SKM-1 (cell line): Measurements from ENCODE around the gene THSD7A.

Source experiments
- DNase-seq: peaks from one replicate; lab custom pipeline; 2025; ENCODE audit not compliant: unreplicated experiment; lab: John Stamatoyannopoulos, UW

The THSD7A gene

DNA sequence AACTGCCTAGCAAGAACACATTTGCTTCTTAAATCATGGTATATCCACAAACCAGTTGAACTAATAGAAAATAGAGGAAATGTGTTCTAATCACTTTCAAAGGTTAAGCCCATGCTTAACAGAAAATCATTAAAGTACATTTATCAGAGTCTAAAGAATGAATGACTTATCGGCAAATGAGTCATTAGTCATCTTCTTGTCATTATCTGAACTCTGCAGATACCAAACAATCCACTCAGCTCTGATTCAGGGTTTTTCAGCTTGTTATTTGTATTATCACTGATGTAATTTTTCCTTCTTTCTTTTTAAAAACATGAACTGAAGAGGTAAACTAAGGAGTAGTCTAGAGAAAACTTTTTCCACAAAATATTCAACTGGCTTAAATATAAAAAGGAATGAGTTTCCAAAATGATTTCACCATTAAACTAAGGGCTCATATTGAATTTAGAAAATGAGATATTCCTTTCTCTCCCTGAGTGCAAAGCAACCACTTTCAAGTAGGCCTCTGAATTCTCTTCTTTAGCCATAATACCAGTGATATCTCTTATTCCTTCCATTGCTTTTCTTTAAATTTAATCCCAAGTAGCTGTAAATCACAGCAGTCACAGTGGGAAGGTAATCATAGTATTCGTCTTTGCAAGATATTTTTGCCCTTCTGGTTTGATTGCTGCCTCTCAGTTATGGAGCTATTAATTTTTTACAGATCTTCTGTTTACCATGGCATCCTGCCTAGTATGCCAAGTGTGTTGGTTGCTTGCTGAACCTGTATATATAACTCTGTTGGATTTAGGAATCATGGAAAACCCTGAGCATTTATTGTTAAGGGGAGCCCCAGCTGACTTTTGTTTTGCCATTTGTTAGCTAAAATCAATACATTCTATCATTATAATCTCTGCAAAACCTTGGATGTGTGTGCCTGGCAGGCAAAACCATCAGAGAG lies 125.1 kb downstream of the THSD7A start:
- no peak for DNase-seq

DNA sequence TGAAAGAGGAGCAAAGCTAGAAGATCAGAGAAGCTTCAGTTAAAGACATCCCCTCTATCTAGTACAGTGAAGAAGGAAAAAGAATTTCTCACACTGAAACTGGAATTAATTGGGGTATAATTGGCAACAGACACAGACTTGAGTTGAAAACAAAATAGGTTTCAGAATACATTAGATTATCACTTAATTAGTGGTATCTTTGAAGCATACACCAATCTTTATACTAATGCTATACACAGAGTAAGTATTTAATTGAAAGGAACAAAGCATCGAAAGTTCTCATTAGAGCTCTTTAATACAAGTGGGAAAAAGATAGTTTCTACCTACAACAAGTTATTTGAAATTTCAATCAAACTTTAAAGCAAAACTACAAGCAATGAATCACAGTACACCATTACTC lies 128.2 kb downstream of the THSD7A start:
- DNase-seq: no peak

DNA sequence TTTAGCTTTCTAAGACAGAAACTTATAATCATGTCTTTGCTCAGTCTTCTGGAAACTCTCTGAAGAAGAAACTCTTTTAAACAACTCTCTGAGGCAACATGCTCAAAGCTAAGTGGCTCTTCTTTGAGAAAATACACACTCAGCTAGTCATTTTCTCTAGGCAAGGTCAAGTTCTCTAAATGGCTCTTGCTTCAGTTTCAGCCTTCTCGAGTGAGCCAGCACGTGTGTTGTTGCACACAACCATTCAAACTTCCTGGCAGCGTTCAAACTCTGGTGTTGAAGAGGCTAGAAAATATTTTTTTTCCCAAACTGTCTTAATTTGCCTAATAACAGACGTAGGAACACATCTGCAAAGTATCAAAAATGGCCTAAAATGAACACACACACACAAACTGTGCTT lies 129.1 kb downstream of the THSD7A start:
- DNase-seq: no peak

GRCh38 chr7:11701829-11702560 lies 130.0 kb downstream of the THSD7A start:
- DNase-seq: no peak

- DNase-seq: no peak
These were observed 132.3 kb downstream of the THSD7A start for GRCh38 chr7:11699666-11700065.

GRCh38 chr7:11698384-11698871 lies 133.6 kb downstream of the THSD7A start:
- no peak for DNase-seq

DNA sequence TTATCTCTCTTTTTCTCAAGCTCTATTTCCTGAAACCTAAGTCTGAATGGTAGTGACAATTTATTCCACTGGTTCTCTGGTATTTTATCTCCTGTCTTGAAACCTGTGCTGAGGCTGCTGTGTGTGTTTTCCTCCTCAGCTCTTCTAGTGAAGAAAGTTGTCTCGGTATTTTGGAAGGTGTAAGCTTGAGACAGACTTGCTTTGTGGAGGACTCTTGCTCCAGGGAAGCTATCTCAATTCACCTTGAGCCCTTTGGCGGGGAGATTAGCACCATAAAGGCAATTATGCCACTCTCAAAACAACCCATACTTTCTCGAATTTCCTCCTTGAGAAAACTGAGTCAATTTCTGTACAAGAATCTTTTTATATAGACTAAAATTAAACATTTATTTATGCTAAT lies 141.6 kb downstream of the THSD7A start:
- no peak for DNase-seq

- DNase-seq: no peak
These were observed 142.9 kb downstream of the THSD7A start for GRCh38 chr7:11689096-11689495.

DNA sequence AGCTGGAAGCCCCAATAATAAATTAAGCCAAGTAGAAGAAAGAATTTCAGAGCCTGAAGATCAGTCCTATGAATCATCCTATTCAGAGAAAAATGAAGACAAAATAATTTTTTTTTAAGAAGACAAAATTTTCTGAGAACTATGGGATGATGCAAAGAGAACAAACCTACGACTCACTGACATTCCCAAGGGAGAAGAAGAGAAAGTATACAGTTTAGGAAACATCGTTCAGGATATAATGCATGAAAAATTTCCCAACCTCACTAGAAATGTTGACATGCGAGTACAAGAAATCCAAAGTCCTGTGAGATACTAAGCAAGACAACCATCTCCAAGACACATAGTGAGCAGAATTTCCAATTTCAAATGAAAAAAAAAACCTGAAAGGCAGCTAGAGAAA lies 150.5 kb downstream of the THSD7A start:
- no peak for DNase-seq

DNA sequence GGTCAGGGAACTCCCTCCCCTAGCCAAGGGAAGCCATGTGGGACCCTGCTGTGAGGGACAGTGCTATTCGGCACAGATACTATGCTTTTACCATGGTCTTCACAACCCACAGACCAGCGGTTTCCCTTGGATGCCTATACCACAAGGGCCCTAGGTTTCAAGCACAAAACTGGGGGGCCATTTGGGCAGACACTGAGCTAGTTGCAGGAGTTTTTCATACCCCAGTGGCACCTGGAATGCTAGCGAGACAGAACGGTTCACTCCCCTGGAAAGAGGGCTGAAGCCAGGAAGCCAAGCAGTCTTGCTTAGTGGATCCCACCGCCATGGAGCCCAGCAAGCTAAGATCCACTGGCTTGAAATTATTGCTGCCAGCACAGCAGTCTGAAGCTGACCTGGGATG lies 156.8 kb downstream of the THSD7A start:
- DNase-seq: no peak

DNA sequence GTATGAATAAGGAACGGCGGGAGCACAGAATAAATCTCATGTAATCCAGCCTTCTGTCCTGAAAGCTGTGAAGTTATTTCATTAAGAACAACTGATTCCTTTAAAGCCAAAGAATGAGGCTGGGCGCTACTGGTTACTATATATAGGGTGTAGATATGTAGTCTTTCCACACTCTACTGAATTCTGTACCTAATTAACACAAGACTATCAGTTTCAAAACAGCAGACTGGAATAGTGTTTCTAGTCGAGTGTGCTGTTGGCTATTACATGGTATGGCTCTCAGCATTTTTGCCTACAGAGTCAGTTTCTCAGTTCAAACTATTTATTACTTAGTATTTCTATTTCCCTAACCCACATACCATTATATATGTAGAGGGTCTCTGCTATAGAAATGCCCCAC lies 163.3 kb downstream of the THSD7A start:
- DNase-seq: no peak

DNA sequence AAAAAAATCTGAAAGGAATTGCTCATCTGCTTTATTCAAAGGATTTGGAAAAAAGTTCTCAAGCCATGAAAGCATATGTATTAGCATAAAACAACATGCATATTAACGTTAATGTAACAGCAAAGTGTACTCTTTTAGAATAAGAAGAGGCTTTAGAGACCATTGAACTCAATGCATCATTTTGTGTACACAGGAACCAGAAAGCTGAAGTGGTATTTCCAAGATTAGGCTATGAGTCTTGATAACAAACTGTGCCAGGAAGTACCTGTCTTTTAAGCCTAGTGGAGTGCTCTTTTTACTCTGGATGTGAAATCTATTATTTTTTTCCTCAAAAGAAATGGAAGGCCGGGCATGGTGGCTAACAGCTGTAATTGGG lies 164.2 kb downstream of the THSD7A start:
- no peak for DNase-seq

DNA sequence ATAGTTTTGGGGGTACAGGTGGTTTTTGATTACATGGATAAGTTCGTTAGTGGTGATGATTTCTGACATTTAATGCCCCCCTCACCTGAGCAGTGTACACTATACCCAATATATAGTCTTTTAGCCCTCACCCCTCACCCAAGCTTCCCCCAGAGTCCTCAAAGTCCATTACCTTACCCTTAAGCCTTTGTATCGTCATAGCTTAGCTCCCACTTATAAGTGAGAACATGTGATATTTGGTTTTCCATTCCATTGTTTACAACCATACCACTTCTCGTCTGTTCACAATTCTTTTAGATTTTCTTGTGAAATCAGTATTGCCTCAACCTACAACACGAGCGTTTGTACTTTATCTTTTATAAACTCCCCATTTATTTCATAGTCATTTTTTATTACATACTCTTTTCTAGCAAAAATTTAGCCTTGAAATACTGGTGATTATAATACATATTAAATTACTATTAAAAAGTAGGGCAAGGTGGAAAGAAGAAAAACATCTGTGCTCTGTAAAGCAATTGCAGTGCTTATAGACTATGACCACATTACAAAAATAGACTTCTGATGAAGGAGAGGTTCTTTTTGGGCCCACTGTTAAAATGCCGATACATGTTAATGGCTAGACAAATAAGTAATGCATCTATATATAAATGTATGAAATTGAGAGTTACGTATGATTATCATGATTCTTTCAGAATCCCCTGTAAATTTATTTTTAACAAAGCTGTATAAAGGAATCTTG lies 164.8 kb downstream of the THSD7A start:
- no peak for DNase-seq

- no peak for DNase-seq
These were observed 166.6 kb downstream of the THSD7A start for GRCh38 chr7:11665357-11665756.

GRCh38 chr7:11655642-11656041 lies 176.4 kb downstream of the THSD7A start:
- DNase-seq: no peak

DNA sequence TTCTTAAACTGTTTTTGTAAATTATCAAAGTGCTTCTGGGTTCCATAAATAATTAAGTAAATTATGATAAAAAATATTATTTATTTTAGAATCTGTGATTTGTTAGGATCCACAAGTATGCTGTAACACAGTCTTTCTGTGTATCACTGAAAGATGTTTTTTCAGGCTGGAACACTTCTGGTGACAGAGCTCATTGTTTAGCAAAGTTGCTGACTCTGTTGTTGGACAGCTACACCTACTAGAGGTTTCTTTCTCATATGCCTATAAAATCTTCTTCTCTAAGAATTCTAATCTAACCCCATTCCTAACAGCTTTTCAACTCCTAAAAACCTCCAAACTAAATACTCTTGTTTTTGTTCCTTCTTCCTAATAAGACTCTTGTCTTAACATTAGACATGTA lies 176.8 kb downstream of the THSD7A start:
- DNase-seq: no peak

- no peak for DNase-seq
These were observed 181.5 kb downstream of the THSD7A start for GRCh38 chr7:11650500-11650899.

GRCh38 chr7:11650030-11650429 lies 182.0 kb downstream of the THSD7A start:
- DNase-seq: no peak

GRCh38 chr7:11648980-11649379 lies 183.0 kb downstream of the THSD7A start:
- no peak for DNase-seq

DNA sequence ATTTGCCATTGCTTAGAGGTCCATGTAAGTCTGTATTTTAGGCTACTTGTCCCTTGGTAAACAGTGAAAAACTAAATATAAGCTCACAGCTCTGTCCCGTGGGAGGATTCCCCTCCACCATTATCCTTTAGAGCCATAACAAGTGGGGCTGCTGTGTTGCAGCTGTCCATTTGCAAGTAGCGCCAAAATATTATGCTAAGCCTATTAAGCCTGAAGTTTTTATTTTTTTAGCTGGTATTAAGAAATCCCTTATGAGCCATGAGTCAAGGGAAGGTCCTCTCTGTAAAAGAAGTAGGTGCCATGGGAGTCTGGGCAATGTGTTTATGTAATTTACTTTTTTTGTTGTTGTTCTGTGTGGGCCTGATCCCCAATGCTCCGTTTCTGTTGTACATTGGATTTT lies 183.9 kb downstream of the THSD7A start:
- no peak for DNase-seq

- no peak for DNase-seq
These were observed 189.2 kb downstream of the THSD7A start for GRCh38 chr7:11642841-11643240.
